GM18907 (cell line): ENCODE results near the gene SRP72.
A peak's percentile ranks its signal among the peaks of the same experiment; 100 is the strongest.
"Not testable (repeated sequence)": the region's sequence is repeated elsewhere in the genome, so short reads cannot be mapped to it uniquely, and the experiment has no call there.

ENCODE experiments used
- ATAC-seq: cut with Tn5 transposase; IDR thresholded peaks from one replicate; pipeline ENCODE4 v1.9.1; 2021; ENCODE audit warnings: mild to moderate bottlenecking, moderate library complexity; ENCODE audit not compliant: unreplicated experiment

SRP72 gene, protein sequence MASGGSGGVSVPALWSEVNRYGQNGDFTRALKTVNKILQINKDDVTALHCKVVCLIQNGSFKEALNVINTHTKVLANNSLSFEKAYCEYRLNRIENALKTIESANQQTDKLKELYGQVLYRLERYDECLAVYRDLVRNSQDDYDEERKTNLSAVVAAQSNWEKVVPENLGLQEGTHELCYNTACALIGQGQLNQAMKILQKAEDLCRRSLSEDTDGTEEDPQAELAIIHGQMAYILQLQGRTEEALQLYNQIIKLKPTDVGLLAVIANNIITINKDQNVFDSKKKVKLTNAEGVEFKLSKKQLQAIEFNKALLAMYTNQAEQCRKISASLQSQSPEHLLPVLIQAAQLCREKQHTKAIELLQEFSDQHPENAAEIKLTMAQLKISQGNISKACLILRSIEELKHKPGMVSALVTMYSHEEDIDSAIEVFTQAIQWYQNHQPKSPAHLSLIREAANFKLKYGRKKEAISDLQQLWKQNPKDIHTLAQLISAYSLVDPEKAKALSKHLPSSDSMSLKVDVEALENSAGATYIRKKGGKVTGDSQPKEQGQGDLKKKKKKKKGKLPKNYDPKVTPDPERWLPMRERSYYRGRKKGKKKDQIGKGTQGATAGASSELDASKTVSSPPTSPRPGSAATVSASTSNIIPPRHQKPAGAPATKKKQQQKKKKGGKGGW

DNA sequence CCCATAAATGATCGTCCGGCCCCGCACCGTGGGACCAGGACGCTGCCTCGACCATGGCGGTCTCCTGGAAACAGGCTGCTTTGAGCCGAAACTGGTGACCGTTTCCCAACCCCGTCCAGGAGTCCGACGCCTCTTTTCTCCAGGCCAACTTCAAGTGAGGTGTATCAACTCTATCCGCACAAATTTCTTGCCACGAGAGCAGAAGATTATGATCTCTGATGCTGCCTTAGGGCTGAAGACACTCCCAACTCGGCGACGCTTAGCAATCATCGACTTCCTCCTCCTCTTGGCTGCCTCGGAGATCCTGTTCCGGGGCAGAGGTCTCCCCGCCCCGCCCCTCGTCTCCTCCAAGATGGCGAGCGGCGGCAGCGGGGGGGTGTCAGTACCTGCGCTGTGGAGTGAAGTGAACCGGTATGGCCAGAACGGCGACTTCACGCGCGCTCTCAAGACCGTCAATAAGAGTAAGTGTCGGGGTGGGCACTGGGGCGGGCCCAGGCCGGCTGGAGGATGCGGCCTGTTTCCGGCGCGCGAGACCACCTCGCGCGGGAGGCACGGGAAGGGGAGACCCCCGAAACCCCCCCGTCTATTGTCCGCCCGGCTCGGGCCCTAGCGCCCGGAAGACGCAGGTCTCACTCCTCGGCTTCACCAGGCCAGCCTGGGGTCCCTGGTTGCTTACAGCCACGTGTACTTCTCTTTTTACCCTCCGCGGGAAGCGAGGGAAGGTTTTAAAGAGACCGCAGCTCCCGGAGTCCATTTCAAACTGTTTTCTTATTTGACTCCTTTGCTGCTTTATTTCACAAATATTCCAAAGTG lies at the start of gene SRP72:
SRP72 (plus strand) TSS at position 334 of the 813 bp plus-strand sequence; CDS start at position 353, 19 bp downstream.
- peak; percentile 93 for ATAC-seq

DNA sequence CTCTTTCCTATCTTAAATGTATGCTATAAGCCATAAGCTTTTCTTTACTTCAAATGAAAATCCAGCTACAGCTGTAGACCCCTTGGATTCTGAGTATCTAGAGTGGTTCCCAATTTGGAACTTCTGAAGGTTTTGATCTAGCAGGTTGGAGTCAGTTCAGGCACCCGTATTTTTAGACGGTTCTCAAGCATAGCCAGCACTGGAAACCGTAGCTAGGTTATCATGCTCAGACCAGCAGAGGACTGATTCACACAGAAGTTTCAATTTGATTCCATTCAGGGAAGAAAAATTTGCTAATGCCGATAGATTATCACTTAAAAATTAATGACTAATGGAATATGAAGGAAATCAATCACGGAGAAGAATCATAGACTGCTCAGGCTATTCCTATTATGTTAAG lies 43.2 kb upstream of the SRP72 start:
- ATAC-seq: no peak

DNA sequence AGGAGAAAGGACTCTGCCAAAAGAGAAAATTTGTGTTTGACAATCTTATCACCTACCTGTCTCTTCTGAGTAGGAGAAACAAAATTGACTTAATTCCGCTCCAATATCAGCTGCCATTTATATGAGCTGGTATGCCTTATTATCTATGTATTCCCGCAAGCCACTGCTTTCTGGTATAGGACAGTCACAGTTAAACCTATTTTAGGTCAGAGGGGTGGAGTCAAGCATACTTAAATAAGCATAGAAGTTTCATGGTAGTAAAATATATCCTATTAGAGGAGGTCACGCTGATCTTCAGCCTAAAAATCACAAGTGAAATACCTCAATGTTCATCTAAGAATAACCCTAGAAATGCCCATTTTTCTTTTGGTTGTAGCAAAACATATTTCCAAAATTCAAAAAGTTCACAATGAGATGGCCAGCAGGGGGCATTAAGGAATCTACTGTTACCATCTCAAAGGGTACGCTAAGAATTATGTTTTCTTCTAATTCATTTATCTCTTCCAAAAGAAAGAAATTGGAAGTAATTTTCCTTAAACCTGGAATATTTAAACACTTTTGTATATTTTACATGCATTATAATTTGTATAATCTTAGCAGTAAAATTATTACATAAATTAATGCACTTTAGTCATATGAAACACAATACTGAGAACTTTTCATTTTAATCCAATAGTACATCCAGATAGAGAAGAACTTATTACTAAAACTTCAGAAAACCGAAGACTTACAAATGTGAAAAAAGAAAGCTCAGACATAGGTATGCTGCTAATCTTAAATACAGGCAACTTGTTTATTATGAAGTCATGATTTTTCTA lies 42.5 kb upstream of the SRP72 start:
- ATAC-seq: no peak

DNA sequence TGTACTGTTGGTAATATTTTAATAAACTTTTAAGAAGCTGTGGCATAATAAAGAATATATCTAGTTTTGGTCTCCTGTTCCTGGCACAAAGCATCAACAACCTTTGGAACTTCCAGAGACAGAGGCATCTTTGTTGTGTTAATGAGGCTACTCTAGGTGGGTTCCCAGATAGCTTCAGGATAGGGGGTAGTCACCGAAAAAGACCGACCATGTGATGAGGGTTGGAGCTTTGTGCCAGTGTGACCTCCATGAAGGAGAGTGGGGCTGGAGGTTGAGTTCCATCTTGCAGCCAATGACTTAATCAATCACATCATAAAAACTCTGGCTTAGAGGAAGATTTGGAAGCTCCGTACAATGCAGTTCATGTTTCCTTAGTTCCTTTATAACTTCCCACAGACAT lies 41.9 kb upstream of the SRP72 start:
- no peak for ATAC-seq

DNA sequence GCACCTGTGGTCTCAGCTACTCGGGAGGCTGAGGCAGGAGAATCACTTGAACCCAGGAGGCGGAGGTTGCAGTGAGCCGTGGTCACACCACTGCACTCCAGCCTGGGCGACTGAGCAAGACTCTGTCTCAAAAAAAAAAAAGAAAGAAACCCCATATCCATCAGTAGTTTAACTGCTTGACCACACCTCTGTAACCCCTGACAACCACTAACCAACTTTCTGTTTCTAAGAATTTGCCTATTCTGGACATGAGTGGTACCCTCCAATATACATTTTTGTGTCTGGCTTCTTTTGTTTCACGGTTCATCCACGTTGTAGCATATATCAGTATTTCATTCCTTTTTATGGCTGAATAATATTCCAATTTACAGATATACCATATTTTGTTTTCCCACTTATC lies 41.1 kb upstream of the SRP72 start:
- peak; percentile 90 for ATAC-seq

DNA sequence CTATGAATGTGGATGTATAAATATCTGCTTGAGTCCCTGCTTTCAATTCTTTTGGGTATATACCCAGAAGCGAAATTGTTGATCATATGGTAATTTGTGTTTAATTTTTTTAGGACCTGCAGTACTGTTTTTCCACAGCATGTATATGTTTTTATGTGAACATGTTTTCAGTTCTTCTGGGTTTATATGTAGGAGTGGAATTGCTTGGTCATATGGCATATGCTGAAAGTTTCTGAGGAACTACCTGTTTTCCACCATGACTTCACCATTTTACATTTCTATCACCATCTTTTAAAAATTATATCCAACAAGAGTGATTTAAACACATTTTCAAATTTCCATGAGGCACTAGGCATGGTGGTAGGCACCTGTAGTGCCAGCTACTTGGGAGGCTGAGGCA lies 40.2 kb upstream of the SRP72 start:
- no peak for ATAC-seq

DNA sequence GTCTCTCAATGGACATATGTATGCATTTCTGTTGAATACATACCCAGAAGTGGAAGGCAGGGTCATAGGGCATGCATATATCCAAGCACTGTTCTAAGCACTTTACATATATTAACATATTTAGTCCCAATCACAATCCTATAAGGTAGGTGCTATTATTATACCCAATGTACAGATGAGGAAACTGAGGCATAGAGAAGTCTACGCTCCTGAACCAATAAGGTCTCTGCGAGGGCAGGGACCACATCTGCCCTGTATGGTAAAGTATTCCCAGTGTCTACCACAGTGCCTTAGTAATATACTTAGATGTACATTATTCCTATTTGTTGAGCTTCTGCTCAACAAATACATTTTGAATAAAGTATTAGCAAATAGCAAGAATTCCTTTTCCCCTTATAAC lies 37.2 kb upstream of the SRP72 start:
- ATAC-seq: no peak

DNA sequence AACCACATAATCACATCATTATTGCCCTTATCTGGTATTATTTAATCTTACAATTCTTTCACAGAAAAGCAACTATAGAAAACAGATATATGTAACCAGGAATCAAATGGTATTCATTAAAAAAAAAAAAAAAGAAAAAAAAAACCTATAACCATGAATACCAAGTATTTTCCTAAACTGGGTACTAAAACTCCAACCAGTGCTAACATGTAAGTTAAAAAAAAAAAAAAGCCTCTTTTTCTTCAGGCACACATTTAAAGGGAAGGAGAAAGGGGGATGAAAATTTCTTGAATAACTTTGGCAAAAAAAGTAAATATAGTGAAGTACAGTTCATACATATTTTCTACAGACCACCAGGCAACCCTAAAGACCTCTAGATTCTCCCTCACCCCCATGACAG lies 34.1 kb upstream of the SRP72 start:
- ATAC-seq: no peak

DNA sequence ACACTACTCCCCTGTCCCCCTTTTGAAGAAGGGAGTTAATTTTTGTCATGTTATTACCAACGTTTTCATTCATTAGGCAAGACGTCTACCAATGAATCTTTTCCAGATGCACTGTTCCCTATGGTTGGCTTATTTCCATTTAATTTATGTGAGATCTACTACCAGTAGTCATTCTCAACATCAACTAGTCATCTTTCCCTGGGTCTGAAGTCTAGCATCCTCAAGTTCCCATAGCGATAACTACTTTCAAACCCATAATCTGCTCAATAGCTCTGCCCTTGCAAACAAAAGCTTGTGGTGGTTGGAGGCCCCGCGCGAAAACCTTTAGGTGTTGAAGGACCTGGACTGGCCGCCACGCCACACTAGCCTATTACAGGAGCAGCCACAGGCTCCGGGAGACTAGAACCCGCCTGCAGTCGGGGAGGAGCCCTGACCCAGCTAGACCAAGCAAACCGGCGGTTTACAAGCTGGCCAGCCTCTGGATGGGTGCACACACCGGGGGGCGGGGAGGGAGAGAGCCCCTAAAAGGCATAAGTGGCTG lies 32.7 kb upstream of the SRP72 start:
- ATAC-seq: peak; percentile 23

DNA sequence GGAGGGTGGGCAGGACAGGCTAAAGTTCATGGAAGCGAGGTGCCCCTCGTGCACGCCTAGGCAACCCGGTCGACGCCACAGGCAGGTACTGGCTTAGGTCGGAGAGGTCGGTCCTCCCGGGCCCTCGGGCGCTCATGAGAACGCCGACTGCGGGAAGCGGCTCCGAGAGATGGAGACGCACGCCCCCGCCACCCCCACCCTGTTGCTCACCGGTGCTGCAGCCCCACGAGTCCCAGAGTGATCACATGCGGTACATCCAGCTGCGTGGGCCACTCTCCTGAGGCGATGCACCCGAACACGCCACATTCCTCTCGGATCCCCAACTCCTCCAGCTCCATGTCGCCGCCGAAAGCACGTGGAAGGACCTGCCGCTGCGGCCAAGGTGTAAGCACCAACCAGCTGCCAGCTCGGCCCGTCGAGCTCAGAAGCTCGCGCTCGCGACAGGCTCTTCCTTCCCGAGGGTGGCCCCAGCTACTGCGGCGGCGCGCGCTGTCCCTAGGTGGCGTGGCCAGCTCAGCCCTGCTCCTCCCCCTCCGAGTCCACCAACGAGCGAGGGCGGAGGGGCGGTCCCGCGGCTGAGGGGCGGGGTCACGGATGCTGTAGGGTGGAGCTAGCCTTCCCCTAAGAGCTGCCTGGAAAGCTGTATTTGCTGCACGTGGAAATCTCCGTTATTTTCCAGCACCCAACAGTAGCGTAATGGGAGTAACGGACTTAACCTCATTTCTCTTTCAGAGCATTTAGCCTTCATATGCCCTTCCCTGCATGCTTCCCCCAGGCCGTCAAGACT lies 32.1 kb upstream of the SRP72 start, which contains the start of gene PPAT:
PPAT (minus strand) TSS at position 476 of the 787 bp plus-strand sequence; CDS start at position 338, 138 bp downstream.
- ATAC-seq: peak; percentile 85

DNA sequence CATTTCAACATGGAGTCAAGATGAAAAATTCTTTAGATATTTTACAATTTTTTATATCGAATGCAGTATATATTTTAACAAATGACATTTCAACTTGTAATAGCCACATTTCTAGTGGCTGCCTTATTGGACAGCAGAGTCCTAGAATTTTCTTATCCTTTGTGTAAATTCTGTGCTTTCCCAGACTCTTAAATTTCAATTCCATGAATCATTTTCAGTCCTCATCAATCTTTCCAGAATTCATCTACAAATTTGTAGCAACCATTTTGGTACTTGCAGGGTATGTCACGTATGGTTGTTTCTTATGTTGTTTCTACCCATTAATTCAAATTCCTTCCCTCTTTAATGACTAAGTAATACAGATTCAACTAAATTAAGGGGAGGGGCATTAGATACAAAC lies 28.7 kb upstream of the SRP72 start:
- no peak for ATAC-seq

DNA sequence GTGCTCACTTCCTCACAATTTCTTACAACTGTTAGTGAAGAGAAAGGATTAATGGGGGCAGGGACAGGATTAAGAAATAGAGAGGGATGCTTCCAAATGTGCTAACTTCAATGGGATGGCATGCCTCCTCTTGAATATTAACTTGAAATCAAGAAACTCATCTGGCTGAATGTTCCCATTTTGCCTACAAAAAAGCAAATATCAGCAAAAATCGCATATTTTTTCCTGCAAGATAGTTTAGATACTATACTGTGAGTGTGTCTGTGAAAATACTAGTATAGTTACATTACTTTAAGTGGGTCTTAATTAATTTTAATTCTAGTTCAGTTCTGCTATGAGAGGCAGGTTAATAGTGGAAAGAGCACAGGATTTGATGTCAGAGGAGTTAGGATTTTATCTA lies 26.4 kb upstream of the SRP72 start:
- no peak for ATAC-seq

DNA sequence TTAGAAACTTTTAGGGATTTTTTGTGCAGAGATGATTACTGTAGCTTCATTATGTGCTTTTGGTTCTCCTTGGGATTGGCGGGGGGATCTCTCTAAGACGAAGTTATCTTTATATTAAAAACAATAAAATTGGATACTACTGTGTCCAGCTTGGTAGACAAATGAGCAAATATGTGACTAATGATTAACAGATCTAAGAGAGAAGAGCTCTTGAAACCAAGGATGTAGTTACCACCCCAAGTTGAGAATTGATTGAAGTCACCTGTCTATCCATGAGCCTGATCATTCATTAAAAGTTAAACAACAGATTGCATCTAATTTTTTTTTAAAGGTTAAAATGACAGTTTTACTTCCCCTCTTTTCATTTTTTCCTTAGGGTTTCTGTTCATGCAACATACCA lies 22.7 kb upstream of the SRP72 start:
- no peak for ATAC-seq

DNA sequence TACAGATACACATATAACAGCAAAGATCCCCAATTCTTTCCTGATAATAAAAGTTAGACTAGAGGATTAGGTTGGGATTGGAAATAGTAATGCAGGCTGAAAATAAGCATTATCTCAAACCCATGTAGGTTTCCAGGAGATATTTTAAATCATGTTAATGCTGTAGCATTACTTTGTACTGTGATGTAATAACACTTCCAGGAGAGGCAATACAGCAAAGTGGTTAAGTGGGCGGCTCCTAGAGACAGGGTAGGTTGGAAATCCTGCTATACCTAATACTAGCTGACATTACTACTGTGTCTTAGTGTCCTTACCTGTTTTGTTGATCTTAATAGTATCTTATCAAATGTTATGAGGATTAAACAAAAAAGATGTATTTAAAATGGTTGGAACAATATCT lies 21.7 kb upstream of the SRP72 start:
- ATAC-seq: no peak

DNA sequence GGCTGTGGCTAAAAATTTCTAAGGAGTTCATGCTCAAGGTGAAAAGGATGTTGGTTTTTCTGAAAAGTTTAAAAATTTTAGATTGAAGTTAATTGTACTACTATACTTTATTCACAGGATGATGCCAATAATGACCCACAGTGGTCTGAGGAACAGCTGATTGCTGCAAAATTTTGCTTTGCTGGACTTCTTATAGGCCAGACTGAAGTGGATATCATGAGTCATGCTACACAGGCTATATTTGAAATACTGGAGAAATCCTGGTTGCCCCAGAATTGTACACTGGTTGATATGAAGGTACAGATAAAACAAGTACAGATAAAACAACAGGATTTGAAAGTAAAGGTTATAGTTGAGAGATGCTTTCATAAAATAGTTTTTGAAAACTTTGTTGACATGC lies 19.1 kb upstream of the SRP72 start:
- ATAC-seq: no peak

DNA sequence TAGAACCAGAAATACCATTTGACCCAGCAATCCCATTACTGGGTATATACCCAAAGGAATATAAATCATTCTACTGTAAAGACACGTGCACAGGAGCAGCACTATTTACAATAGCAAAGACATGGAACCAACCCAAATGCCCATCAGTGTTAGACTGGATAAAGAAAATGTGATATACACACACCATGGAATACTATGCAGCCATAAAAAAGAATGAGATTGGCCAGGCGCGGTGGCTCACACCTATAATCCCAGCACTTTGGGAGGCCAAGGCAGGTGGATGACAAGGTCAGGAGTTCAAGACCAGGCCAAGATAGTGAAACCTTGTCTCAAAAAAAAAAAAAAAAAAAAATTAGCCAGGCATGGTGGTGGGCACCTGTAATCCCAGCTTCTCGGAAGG lies 17.9 kb upstream of the SRP72 start:
- ATAC-seq: not testable (repeated sequence)

DNA sequence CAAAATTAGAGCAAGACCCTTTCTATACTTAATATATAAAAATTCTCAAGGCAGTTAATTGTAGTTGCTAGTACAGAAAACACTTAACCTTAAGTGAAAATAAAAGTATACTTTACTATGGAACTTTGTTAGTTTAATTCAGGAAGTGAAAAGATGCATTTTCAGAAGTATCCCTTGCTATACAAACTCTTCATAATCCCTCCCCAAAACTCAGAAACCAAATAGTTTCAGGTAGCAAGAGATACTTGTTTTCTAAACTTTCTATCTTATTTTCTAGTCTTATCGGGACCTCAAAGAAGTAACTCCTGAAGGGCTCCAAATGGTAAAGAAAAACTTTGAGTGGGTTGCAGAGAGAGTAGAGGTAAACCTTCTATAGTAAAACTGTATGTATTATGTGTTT lies 17.1 kb upstream of the SRP72 start:
- ATAC-seq: no peak

DNA sequence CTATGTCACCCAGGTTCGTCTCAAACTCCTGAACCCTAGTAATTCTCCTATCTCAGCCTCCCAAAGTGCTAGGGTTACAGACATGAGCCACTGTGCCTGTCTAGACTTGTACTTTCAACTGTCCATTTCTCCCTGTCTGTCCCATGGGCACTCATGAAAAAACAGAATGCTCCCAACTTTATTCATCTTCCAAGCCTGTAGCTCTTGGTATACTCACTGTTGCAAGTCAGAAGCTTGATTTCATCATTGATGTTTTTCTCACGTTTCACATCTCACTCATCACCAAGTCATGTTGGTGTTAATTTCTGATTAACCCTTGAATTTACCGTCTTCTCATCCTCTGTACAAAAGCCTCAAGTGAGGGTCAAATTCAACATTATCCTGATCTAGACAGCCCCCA lies 7.3 kb upstream of the SRP72 start:
- ATAC-seq: no peak

DNA sequence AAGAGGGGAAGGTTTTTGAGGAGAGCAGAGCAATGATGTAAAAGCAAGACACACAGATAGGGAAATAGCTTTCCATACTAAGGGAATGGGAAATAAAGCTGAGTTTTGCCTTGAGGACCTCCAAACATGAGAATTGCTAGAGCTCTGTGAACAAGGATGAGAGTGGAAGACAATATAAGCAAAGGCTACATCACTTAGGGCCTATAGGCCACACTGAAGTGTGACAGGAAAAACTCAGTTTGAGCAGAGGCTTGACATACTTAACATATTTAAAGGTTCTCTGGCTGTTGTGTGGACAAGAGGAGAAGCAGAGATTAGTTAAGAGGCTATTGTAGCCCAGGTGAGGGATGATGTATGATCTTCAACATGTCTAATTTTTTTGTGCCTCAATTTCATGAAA lies 5.3 kb upstream of the SRP72 start:
- ATAC-seq: no peak

DNA sequence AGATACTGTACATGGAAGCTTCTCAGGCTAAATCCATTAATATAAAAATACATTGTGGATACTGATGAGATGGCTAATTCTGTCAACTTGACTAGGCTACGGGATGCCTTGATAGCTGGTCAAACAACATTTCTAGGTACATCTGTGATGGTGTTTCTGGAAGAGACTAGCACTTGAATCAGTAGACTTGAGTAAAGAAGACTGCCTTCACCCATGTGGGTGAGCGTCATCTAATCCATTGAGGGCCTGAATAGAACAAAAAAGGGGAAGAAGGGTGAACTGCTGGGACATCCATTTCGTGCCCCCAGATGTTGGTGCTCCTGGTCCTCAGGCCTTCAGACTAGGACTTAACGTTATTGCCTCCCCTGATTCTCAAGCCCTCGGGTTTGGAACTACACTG lies 3.7 kb upstream of the SRP72 start:
- no peak for ATAC-seq
